Right atrium auricular region (tissue), 2 donors: ENCODE measurements around the gene NSUN5. TPM values are rescaled to one million over a fixed set of nuclear protein-coding genes. Genes with fewer than 3 reads are reported as not detected.
"Not testable (repeated sequence)": the region's sequence is repeated elsewhere in the genome, so short reads cannot be mapped to it uniquely, and the experiment has no call there.

Source experiments
- DNase-seq: peaks from one replicate; pipeline ENCODE4 v3.0.0-alpha.2; 2019; ENCODE audit warnings: low spot score
- H3K27ac ChIP-seq, 2 donors: fragments of 200-600 bp; sonication (generic); 1 replicate in 1 of 2; 2 replicates in 1 of 2; pipeline ENCODE4 v1.5.1; 2016 to 2019
- H3K27me3 ChIP-seq, 2 donors: fragments of 200-600 bp; sonication (generic); one replicate each; pipeline versions ENCODE4 v1.5.1 to v1.6.0; 2017 to 2019
- H3K36me3 ChIP-seq: fragments of 200-600 bp; sonication (generic); one replicate; pipeline ENCODE4 v1.5.1; 2016
- H3K4me1 ChIP-seq, 2 donors: fragments of 200-600 bp; sonication (generic); one replicate each; pipeline versions ENCODE4 v1.5.1 to v1.6.0; 2017 to 2019
- H3K4me3 ChIP-seq, 2 donors: fragments of 200-600 bp; sonication (generic); 1 replicate in 1 of 2; 2 replicates in 1 of 2; pipeline ENCODE4 v1.5.1; 2017 to 2019; ENCODE audit warnings: mild to moderate bottlenecking in 1 of 2, moderate library complexity in 1 of 2
- H3K9me3 ChIP-seq, 2 donors: fragments of 200-600 bp; sonication (generic); one replicate each; pipeline ENCODE4 v1.5.1; 2019
- total RNA-seq, 2 donors: library from RNA; depleted of rRNA; stranded (reverse); fragments of >200 nt; gene quantifications; one replicate each; pipeline ENCODE4 v1.1.0, GENCODE V29; 2016
- TF ChIP-seq, protein P1 (sequence below), 2 donors: fragments of 200-600 bp; sonication (generic); IDR thresholded peaks; one replicate each; pipeline ENCODE4 v1.5.1; 2019; ENCODE audit warnings: antibody characterized with exemption in 2 of 2

Gene NSUN5
- total RNA-seq, 2 donors from 2014 or later = 13.0 to 15.8 TPM

DNA sequence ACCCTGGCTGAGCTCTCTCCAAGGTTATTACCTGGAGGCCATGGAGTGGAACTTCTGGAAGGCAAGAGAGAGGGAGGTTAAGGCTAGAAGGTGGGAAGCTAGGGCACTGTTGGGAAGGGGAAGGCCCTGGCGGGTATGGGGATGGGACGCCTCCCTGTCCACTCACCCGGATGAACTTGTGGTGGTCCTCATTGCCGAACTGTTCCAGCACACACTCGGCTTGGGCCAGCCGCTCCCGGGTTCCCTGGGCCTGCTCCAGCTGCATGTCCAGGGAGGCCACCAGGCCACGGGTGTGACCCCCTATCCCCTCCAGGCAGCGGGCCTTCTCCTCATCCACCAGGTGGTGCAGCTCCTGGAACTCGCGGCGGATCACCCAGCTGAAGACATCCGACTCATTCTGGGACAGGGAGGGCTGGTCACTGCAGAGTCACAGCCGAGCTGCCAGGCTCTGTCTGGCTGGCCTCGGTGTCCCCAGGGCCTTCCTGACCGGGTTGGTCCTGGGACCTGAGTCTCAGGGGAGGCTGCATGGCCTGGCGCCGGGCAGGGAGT, 10.1 kb upstream of the NSUN5 start:
- not testable (repeated sequence) for H3K36me3 ChIP-seq, H3K4me1 ChIP-seq, DNase-seq, H3K9me3 ChIP-seq, H3K27ac ChIP-seq, H3K27me3 ChIP-seq, H3K4me3 ChIP-seq

DNA sequence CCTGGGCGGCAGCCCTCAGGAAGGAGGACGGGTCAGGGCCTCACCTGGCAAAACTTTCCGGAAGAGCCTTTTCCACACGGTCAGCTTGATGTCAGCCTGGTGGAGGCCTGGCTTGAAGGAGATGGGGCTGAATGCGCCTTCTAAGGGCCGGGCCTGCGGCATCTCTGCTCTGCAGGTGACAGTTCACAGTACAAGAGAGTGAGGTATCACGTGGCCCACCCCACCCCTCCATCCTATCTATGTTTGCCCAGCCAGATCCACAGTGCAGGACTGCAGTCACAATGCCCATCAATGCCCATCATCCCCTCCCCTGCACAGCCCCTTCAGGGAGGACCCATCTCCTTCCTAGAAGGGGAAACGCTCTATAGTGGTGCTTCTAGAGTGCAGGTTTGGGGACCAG, 7.9 kb upstream of the NSUN5 start:
- no peak for DNase-seq

DNA sequence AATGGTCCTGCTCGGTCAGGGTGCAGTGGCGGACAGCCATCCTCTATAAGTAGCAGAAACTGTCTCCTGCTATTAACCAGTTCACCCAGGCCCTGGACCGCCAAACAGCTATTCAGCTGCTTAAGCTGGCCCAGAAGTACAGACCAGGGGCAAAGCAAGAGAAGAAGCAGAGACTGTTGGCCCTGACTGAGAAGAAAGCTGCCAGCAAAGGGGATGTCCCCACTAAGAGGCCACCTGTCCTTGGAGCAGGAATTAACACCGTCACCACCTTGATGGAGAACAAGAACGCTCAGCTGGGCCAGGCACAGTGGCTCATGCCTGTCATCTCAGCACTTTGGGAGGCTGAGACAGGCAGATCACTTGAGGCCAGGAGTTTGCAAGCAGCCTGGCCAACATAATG, 5.6 kb upstream of the NSUN5 start:
- peaks cover 0 to under 1% of the 10 kb centered on the region in 2 donors for H3K4me1 ChIP-seq
- DNase-seq = no peak
- no peaks in the 10 kb centered on the region for H3K36me3 ChIP-seq
- H3K27me3 ChIP-seq = no peaks in the 10 kb centered on the region
- no peak overlapping the region for H3K4me3 ChIP-seq
- H3K9me3 ChIP-seq = no peaks in the 10 kb centered on the region
- H3K27ac ChIP-seq = no peak overlapping the region
- TF ChIP-seq, protein P1, sequence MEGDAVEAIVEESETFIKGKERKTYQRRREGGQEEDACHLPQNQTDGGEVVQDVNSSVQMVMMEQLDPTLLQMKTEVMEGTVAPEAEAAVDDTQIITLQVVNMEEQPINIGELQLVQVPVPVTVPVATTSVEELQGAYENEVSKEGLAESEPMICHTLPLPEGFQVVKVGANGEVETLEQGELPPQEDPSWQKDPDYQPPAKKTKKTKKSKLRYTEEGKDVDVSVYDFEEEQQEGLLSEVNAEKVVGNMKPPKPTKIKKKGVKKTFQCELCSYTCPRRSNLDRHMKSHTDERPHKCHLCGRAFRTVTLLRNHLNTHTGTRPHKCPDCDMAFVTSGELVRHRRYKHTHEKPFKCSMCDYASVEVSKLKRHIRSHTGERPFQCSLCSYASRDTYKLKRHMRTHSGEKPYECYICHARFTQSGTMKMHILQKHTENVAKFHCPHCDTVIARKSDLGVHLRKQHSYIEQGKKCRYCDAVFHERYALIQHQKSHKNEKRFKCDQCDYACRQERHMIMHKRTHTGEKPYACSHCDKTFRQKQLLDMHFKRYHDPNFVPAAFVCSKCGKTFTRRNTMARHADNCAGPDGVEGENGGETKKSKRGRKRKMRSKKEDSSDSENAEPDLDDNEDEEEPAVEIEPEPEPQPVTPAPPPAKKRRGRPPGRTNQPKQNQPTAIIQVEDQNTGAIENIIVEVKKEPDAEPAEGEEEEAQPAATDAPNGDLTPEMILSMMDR (IDR thresholded peaks at IDR 0.05) = no peak

More for the DNA sequence above, 7.9 kb upstream of the NSUN5 start:
- H3K27ac ChIP-seq = no peak overlapping the region
- TF ChIP-seq, protein P1 (IDR thresholded peaks at IDR 0.05) = no peak
- no peaks in the 10 kb centered on the region for H3K36me3 ChIP-seq
- no peaks in the 10 kb centered on the region for H3K27me3 ChIP-seq
- H3K4me3 ChIP-seq = no peak overlapping the region
- H3K9me3 ChIP-seq = no peaks in the 10 kb centered on the region
- H3K4me1 ChIP-seq = no peaks in the 10 kb centered on the region

DNA sequence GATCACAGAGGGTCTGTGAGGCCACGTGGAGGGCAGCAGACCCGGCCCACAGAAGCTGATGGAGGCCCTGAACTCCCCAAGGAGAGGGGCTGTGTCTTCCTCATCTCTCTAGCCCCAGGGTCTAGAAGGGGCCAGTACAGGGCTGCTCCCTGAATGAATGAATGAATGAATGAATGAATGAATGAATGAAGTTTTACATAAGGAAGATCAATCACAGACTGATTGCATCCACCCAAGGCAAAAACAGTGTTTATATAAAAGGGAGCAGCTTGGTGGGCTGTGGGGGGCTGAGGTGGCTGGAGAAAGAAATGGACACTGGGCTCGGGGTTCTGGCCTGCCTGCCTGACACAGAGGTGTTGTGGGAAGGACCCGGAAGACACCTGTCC, 4.9 kb upstream of the NSUN5 start:
- DNase-seq = no peak
- Histone ChIP-seq H3K36me3 (no peaks in the 10 kb centered on the region), H3K9me3 (no peaks in the 10 kb centered on the region), H3K27me3 (no peaks in the 10 kb centered on the region), H3K27ac (no peak overlapping the region), H3K4me1 (peaks cover 0 to 8% of the 10 kb centered on the region in 2 donors), H3K4me3 (no peak overlapping the region)
- TF ChIP-seq, protein P1 (IDR thresholded peaks at IDR 0.05) = no peak

DNA sequence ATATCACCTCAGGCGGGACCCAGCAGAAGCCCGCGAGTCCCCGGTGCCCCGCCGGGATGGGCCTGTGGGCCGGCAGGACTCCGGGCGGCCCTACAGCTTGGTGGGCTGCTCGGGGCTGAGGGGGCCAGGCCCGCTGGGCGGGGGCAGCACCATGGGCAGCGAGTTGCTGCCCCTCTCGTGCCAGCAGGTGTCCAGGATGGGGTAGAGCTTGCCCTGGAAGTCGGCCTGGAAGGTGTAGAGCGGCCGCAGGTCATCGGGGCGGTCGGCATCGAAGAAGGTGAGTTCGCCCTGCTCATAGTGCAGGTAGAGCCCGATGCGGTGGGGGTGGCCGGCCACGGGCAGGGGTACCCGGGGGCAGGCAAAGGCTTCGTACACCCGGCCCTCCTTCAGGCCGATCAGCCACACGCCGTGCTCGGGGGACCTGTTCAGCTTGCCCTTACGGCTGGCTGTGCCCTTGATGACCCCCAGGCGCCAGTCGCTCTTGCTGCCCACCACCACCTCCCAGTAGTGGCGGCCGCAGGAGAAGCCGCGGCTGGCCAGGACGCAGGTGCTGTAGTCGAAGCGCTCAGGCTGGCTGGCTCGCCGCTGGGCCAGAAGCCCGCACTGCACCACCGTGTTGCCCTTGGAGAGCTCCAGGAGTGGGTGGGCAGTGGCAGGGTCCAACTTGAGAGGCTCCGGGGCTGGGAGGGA, 4.3 kb upstream of the NSUN5 start:
- Histone ChIP-seq H3K27me3 (no peaks in the 10 kb centered on the region), H3K4me3 (no peak overlapping the region), H3K4me1 (peaks cover 0 to 11% of the 10 kb centered on the region in 2 donors), H3K36me3 (no peaks in the 10 kb centered on the region), H3K9me3 (no peaks in the 10 kb centered on the region), H3K27ac (no peak overlapping the region)
- TF ChIP-seq, protein P1 (IDR thresholded peaks at IDR 0.05) = no peak
- no peak for DNase-seq

DNA sequence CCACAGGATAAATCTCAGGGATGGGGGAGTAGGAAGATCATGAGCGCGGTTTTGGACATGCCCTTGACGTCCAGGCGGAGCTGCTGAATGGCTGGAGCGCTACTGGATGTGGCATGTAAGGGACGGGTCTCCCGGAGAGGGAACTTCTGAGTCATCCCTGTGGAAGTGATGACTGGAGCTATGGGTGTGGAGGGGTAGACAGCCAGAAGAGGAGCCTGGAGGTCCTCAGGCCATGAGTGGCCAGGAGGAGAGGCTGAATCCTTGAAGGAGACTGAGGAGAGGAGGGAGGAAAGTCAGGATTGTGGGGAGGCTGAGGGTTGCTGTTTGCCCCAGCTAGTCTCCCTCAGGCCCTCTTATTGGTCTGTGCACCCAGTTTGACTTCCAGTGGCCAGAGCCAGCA, 2.8 kb upstream of the NSUN5 start:
- H3K27ac ChIP-seq, H3K36me3 ChIP-seq, H3K4me3 ChIP-seq, H3K9me3 ChIP-seq, DNase-seq, H3K27me3 ChIP-seq: not testable (repeated sequence)
- H3K4me1 ChIP-seq = peaks cover 0 to 11% of the 10 kb centered on the region in 2 donors
